ENCODE data around the gene MIA3.

GRCh38 chr1:222653178-222653827 lies 35.4 kb downstream of the MIA3 start:
- no peak for TF ChIP-seq CTCF (conservative IDR thresholded peaks at IDR 0.05; ENCODE audit: low read depth in 2 of 2)
- no peak for TF ChIP-seq CREB1 (CRISPR knock-in tag; IDR thresholded peaks at IDR 0.05; ENCODE audit: low read depth)
